KOPT-K1 (cell line): ENCODE data around the gene DZIP1L.
"Not testable (repeated sequence)": the region's sequence is repeated elsewhere in the genome, so short reads cannot be mapped to it uniquely, and the experiment has no call there.

Source experiments
- H3K27ac ChIP-seq: fragments of 200-600 bp; sonication (generic); 2 replicates; pipeline ENCODE4 v1.5.1; 2016; ENCODE audit warnings: antibody characterized with exemption, mild to moderate bottlenecking, low read depth, low read length; ENCODE audit not compliant: poor library complexity, severe bottlenecking
- H3K36me3 ChIP-seq: fragments of 200-600 bp; sonication (generic); 2 replicates; pipeline ENCODE4 v1.5.1; 2017; ENCODE audit warnings: antibody characterized with exemption, mild to moderate bottlenecking, low read length, moderate library complexity; ENCODE audit not compliant: insufficient read depth
- H3K9me3 ChIP-seq: fragments of 200-600 bp; sonication (generic); 2 replicates; pipeline ENCODE4 v1.5.1; 2017; ENCODE audit warnings: antibody characterized with exemption, low read length, mild to moderate bottlenecking; ENCODE audit not compliant: insufficient read depth, poor library complexity, severe bottlenecking

The DZIP1L gene

GRCh38 chr3:138125548-138126221, 10.3 kb upstream of the DZIP1L start:
- Histone ChIP-seq H3K9me3 (peaks cover 9% of the 10 kb centered on the region), H3K36me3 (no peaks in the 10 kb centered on the region), H3K27ac (no peak overlapping the region)

- H3K36me3 ChIP-seq, result no peaks in the 10 kb centered on the region
- no peak overlapping the region for H3K27ac ChIP-seq
- H3K9me3 ChIP-seq, result peaks cover 9% of the 10 kb centered on the region
Measured at GRCh38 chr3:138124706-138125355, 9.4 kb upstream of the DZIP1L start.

- no peaks in the 10 kb centered on the region for H3K36me3 ChIP-seq
- H3K9me3 ChIP-seq, result peaks cover 9% of the 10 kb centered on the region
- H3K27ac ChIP-seq, result no peak overlapping the region
Measured at GRCh38 chr3:138124188-138124587, 8.8 kb upstream of the DZIP1L start.

GRCh38 chr3:138119423-138119766, 4.0 kb upstream of the DZIP1L start:
- Histone ChIP-seq H3K27ac (no peak overlapping the region), H3K9me3 (peaks cover 9% of the 10 kb centered on the region), H3K36me3 (no peaks in the 10 kb centered on the region)

- Histone ChIP-seq H3K9me3 (peaks cover 6% of the 10 kb centered on the region), H3K27ac (no peak overlapping the region), H3K36me3 (no peaks in the 10 kb centered on the region)
Measured at GRCh38 chr3:138118612-138119422, 3.4 kb upstream of the DZIP1L start.

GRCh38 chr3:138114431-138114918, 933 bp downstream of the DZIP1L start:
- Histone ChIP-seq H3K27ac (no peak overlapping the region), H3K9me3 (no peaks in the 10 kb centered on the region), H3K36me3 (no peaks in the 10 kb centered on the region)

GRCh38 chr3:138113326-138113725, 2.1 kb downstream of the DZIP1L start:
- Histone ChIP-seq H3K36me3 (no peaks in the 10 kb centered on the region), H3K9me3 (no peaks in the 10 kb centered on the region), H3K27ac (no peak overlapping the region)

- no peak overlapping the region for H3K27ac ChIP-seq
- H3K9me3 ChIP-seq, result no peaks in the 10 kb centered on the region
- H3K36me3 ChIP-seq, result no peaks in the 10 kb centered on the region
Measured at GRCh38 chr3:138112362-138112761, 3.0 kb downstream of the DZIP1L start.

GRCh38 chr3:138105598-138105997, 9.8 kb downstream of the DZIP1L start:
- H3K9me3 ChIP-seq, result no peaks in the 10 kb centered on the region
- H3K27ac ChIP-seq, result no peak overlapping the region
- no peaks in the 10 kb centered on the region for H3K36me3 ChIP-seq

- Histone ChIP-seq H3K36me3 (no peaks in the 10 kb centered on the region), H3K9me3 (no peaks in the 10 kb centered on the region), H3K27ac (no peak overlapping the region)
Measured at GRCh38 chr3:138103466-138103865, 11.9 kb downstream of the DZIP1L start.

- not testable (repeated sequence) for H3K27ac ChIP-seq, H3K9me3 ChIP-seq, H3K36me3 ChIP-seq
Measured at GRCh38 chr3:138101351-138101940, 14.0 kb downstream of the DZIP1L start.

GRCh38 chr3:138099417-138099816, 16.0 kb downstream of the DZIP1L start:
- H3K36me3 ChIP-seq, result no peaks in the 10 kb centered on the region
- no peaks in the 10 kb centered on the region for H3K9me3 ChIP-seq
- no peak overlapping the region for H3K27ac ChIP-seq

- Histone ChIP-seq H3K9me3 (no peaks in the 10 kb centered on the region), H3K27ac (no peak overlapping the region), H3K36me3 (no peaks in the 10 kb centered on the region)
Measured at GRCh38 chr3:138097192-138098172, 17.9 kb downstream of the DZIP1L start.

- Histone ChIP-seq H3K36me3 (no peaks in the 10 kb centered on the region), H3K27ac (no peak overlapping the region), H3K9me3 (no peaks in the 10 kb centered on the region)
Measured at GRCh38 chr3:138093721-138094120, 21.7 kb downstream of the DZIP1L start.
